Tibial nerve (tissue), 4 donors: ENCODE measurements around the gene APOA1. TPM values are rescaled to one million over a fixed set of nuclear protein-coding genes. Genes with fewer than 3 reads are reported as not detected.
A peak's percentile ranks its signal among the peaks of the same experiment; 100 is the strongest.

Experiments
- DNase-seq, 2 donors: peaks; one replicate each; pipeline ENCODE4 v3.0.0-alpha.2; 2019; ENCODE audit warnings: low spot score in 2 of 2
- H3K27ac ChIP-seq, 4 donors: fragments of 200-600 bp; sonication (generic) in 3 of 4; one replicate each; pipeline ENCODE4 v1.5.1; 2017 to 2019; ENCODE audit warnings: mild to moderate bottlenecking in 1 of 4
- H3K27me3 ChIP-seq, 2 donors: fragments of 200-600 bp; sonication (generic) in 1 of 2; one replicate each; pipeline versions ENCODE4 v1.5.1 to v1.6.0; 2017 to 2019
- H3K36me3 ChIP-seq, 3 donors: fragments of 200-600 bp; sonication (generic); one replicate each; pipeline ENCODE4 v1.5.1; 2018 to 2019
- H3K4me1 ChIP-seq, 4 donors: fragments of 200-600 bp; sonication (generic) in 3 of 4; one replicate each; pipeline ENCODE4 v1.5.1; 2017 to 2019
- H3K4me3 ChIP-seq, 4 donors: fragments of 200-600 bp; sonication (generic) in 3 of 4; one replicate each; pipeline ENCODE4 v1.5.1; 2017 to 2019; ENCODE audit warnings: mild to moderate bottlenecking in 1 of 4, moderate library complexity in 1 of 4
- H3K9me3 ChIP-seq, 4 donors: fragments of 200-600 bp; sonication (generic) in 3 of 4; one replicate each; pipeline ENCODE4 v1.5.1; 2017 to 2019
- CTCF ChIP-seq, 5 experiments: fragments of 200-600 bp in 3 of 5; fragments of 450-650 bp in 2 of 5; sonication (generic) in 3 of 5; IDR thresholded peaks; one replicate each; pipeline ENCODE4 v1.5.1; 2016 to 2019; ENCODE audit warnings: antibody characterized with exemption in 5 of 5, mild to moderate bottlenecking in 3 of 5, moderate library complexity in 2 of 5
- EP300 ChIP-seq, 2 donors: sonication (generic); formaldehyde crosslinking; IDR thresholded peaks; one replicate each; pipeline ENCODE4 v1.6.1; 2017; ENCODE audit warnings: antibody characterized with exemption in 2 of 2, mild to moderate bottlenecking in 1 of 2
- POLR2A ChIP-seq, 2 donors: fragments of 450-650 bp; IDR thresholded peaks; one replicate each; pipeline ENCODE4 v1.6.1; 2017; ENCODE audit warnings: antibody characterized with exemption in 2 of 2, mild to moderate bottlenecking in 2 of 2, moderate library complexity in 2 of 2
- WGBS, 2 donors: methylation state at CpG; one replicate each; pipeline ENCODE4 v1.1.5; 2018; 5-methylcytosine and 5-hydroxymethylcytosine counted together
- total RNA-seq, 4 donors: library from RNA; depleted of rRNA; stranded (reverse); fragments of >200 nt; gene quantifications; one replicate each; pipeline ENCODE4 v1.1.0, GENCODE V29; 2016

APOA1 gene
- total RNA-seq, 4 donors from 2014 or later, result 4.1 to 8.4 (median 6.5) TPM

GRCh38 chr11:116871248-116871647 is 33.8 kb upstream of the APOA1 start:
- 53 to 56% methylated on average over 3 of the region's 3 CpGs for WGBS, 2 donors
- no peak for DNase-seq
- Histone ChIP-seq H3K36me3 (peaks cover 0 to 100% (median 8%) of the 10 kb centered on the region in 3 donors), H3K4me3 (no peak overlapping the region), H3K27ac (peak overlapping the region in 2 of 4 donors; percentile 46 to 65), H3K4me1 (peaks cover 0 to 4% (median 0%) of the 10 kb centered on the region in 4 donors), H3K9me3 (no peaks in the 10 kb centered on the region), H3K27me3 (no peaks in the 10 kb centered on the region)
- no peak for TF ChIP-seq CTCF (IDR thresholded peaks at IDR 0.05)
- TF ChIP-seq EP300 (IDR thresholded peaks at IDR 0.05), result peak in 1 of 2 donors; percentile 10
- TF ChIP-seq POLR2A (IDR thresholded peaks at IDR 0.05), result no peak

- Histone ChIP-seq H3K9me3 (no peaks in the 10 kb centered on the region), H3K4me1 (peaks cover 0 to 4% (median 0%) of the 10 kb centered on the region in 4 donors), H3K27ac (no peak overlapping the region), H3K4me3 (no peak overlapping the region), H3K27me3 (no peaks in the 10 kb centered on the region), H3K36me3 (peaks cover 0 to 100% (median 16%) of the 10 kb centered on the region in 3 donors)
- 80 to 84% methylated on average over 3 of the region's 3 CpGs for WGBS, 2 donors
- no peak for DNase-seq
- TF ChIP-seq CTCF (IDR thresholded peaks at IDR 0.05), result no peak
- no peak for TF ChIP-seq POLR2A (IDR thresholded peaks at IDR 0.05)
- TF ChIP-seq EP300 (IDR thresholded peaks at IDR 0.05), result no peak
These were observed 32.6 kb upstream of the APOA1 start for GRCh38 chr11:116870054-116870453.

GRCh38 chr11:116869610-116870009 is 32.2 kb upstream of the APOA1 start:
- H3K27me3 ChIP-seq, result no peaks in the 10 kb centered on the region
- DNase-seq, result no peak
- H3K4me3 ChIP-seq, result no peak overlapping the region
- H3K27ac ChIP-seq, result no peak overlapping the region
- no peaks in the 10 kb centered on the region for H3K9me3 ChIP-seq
- WGBS, 2 donors, result 58 to 67% methylated on average over 4 of the region's 4 CpGs
- peaks cover 0 to 4% (median 0%) of the 10 kb centered on the region in 4 donors for H3K4me1 ChIP-seq
- peaks cover 0 to 99% (median 19%) of the 10 kb centered on the region in 3 donors for H3K36me3 ChIP-seq
- TF ChIP-seq EP300 (IDR thresholded peaks at IDR 0.05) (no peak), POLR2A (IDR thresholded peaks at IDR 0.05) (no peak), CTCF (IDR thresholded peaks at IDR 0.05) (no peak)

- Histone ChIP-seq H3K4me1 (peaks cover 0 to 4% (median 0%) of the 10 kb centered on the region in 4 donors), H3K27me3 (no peaks in the 10 kb centered on the region), H3K36me3 (peaks cover 0 to 99% (median 16%) of the 10 kb centered on the region in 3 donors), H3K27ac (no peak overlapping the region), H3K4me3 (no peak overlapping the region), H3K9me3 (no peaks in the 10 kb centered on the region)
- TF ChIP-seq EP300 (IDR thresholded peaks at IDR 0.05) (no peak), POLR2A (IDR thresholded peaks at IDR 0.05) (no peak), CTCF (IDR thresholded peaks at IDR 0.05) (no peak)
- no peak for DNase-seq
- 59 to 77% methylated on average over 3 of the region's 3 CpGs for WGBS, 2 donors
These were observed 30.6 kb upstream of the APOA1 start for GRCh38 chr11:116868066-116868465.

- H3K4me3 ChIP-seq, result no peak overlapping the region
- H3K9me3 ChIP-seq, result no peaks in the 10 kb centered on the region
- H3K27me3 ChIP-seq, result no peaks in the 10 kb centered on the region
- no peak for DNase-seq
- H3K4me1 ChIP-seq, result peaks cover 0 to 4% (median 0%) of the 10 kb centered on the region in 4 donors
- TF ChIP-seq POLR2A (IDR thresholded peaks at IDR 0.05), result no peak
- TF ChIP-seq EP300 (IDR thresholded peaks at IDR 0.05), result no peak
- TF ChIP-seq CTCF (IDR thresholded peaks at IDR 0.05), result no peak
- peaks cover 0 to 99% (median 14%) of the 10 kb centered on the region in 3 donors for H3K36me3 ChIP-seq
- H3K27ac ChIP-seq, result no peak overlapping the region
- 91 to 96% methylated on average over 11 of the region's 11 CpGs for WGBS, 2 donors
These were observed 30.2 kb upstream of the APOA1 start for GRCh38 chr11:116867619-116868018.
